IMR-90 (cell line): Measurements from ENCODE around the gene NCAPH2. TPM values are rescaled to one million over a fixed set of nuclear protein-coding genes. Genes with fewer than 3 reads are reported as not detected.

Experiments
- ATAC-seq: fragments of 200-7000 bp; cut with Tn5 transposase; 2 replicates; pipeline ENCODE4 v1.9.1; 2020; ENCODE audit warnings: low read depth, mild to moderate bottlenecking, moderate library complexity
- BruUV-seq: library from RNA; stranded (reverse); fragments of 400-500 nt; replicated peaks from 2 replicates; lab custom pipeline; 2021; lab: Mats Ljungman, UMichigan
- CTCF ChIA-PET: fragments of 300-600 bp; formaldehyde crosslinking; extraction: SDS; loops from one replicate; lab custom pipeline; 2021; ENCODE audit warnings: antibody characterized with exemption; lab: Yijun Ruan, JAX
- POLR2A ChIA-PET: fragments of 300-600 bp; sonication (Branson Sonifier 250); formaldehyde crosslinking; loops from one replicate; lab custom pipeline; 2022; ENCODE audit warnings: antibody characterized with exemption; ENCODE audit not compliant: unreplicated experiment; lab: Charles Lee
- DNase-seq: peaks from one replicate; pipeline ENCODE4 v3.0.0; 2013
- H2AFZ ChIP-seq: replicated peaks from 2 replicates; pipeline ENCODE3; 2013; ENCODE audit warnings: low read length, mild to moderate bottlenecking; ENCODE audit not compliant: poor library complexity
- H2AK5ac ChIP-seq: 2 replicates; pipeline ENCODE4 v1.6.1; 2013; ENCODE audit warnings: low read depth, low read length, inconsistent platforms
- H2AK9ac ChIP-seq: replicated peaks from 2 replicates; pipeline ENCODE3; 2013; ENCODE audit warnings: mild to moderate bottlenecking, low read depth, low read length, moderate library complexity; ENCODE audit not compliant: poor library complexity
- H2BK120ac ChIP-seq: 2 replicates; pipeline ENCODE4 v1.6.1; 2013; ENCODE audit warnings: low read depth, low read length, inconsistent platforms
- H2BK15ac ChIP-seq: 3 replicates; pipeline ENCODE4 v1.6.1; 2013; ENCODE audit warnings: low read depth, low read length, inconsistent platforms
- H2BK20ac ChIP-seq: 2 replicates; pipeline ENCODE4 v1.6.1; 2013; ENCODE audit warnings: low read depth, mild to moderate bottlenecking, inconsistent platforms, low read length, moderate library complexity
- H2BK5ac ChIP-seq: 2 replicates; pipeline ENCODE4 v1.6.1; 2013; ENCODE audit warnings: mild to moderate bottlenecking, low read depth, low read length, inconsistent platforms; ENCODE audit not compliant: poor library complexity, severe bottlenecking
- H3K14ac ChIP-seq: replicated peaks from 2 replicates; pipeline ENCODE4 v1.6.1; 2013; ENCODE audit warnings: low read depth, low read length, inconsistent platforms
- H3K18ac ChIP-seq: 2 replicates; pipeline ENCODE4 v1.6.1; 2013; ENCODE audit warnings: low read depth, low read length, control low read depth
- H3K23ac ChIP-seq: 2 replicates; pipeline ENCODE4 v1.6.1; 2013; ENCODE audit warnings: low read depth, low read length, inconsistent platforms
- H3K27ac ChIP-seq: 2 replicates; pipeline ENCODE4 v1.5.1; 2013; ENCODE audit warnings: mild to moderate bottlenecking, control low read depth, low read length; ENCODE audit not compliant: insufficient read depth
- H3K27me3 ChIP-seq: 2 replicates; pipeline ENCODE4 v1.6.1; 2013; ENCODE audit warnings: low read length; ENCODE audit not compliant: control insufficient read depth, insufficient read depth
- H3K36me3 ChIP-seq: 2 replicates; pipeline ENCODE4 v1.6.1; 2013; ENCODE audit warnings: low read length, mixed read lengths; ENCODE audit not compliant: control insufficient read depth, insufficient read depth
- H3K4ac ChIP-seq: 2 replicates; pipeline ENCODE4 v1.6.1; 2013; ENCODE audit warnings: low read depth, low read length, inconsistent platforms
- H3K4me1 ChIP-seq: 2 replicates; pipeline ENCODE4 v1.6.1; 2013; ENCODE audit warnings: low read length, mixed read lengths; ENCODE audit not compliant: control insufficient read depth, insufficient read depth
- H3K4me2 ChIP-seq: 2 replicates; pipeline ENCODE4 v1.6.1; 2013; ENCODE audit warnings: low read depth, mild to moderate bottlenecking, control low read depth, low read length, moderate library complexity
- H3K4me3 ChIP-seq: 2 replicates; pipeline ENCODE4 v1.5.1; 2013; ENCODE audit warnings: low read depth, mild to moderate bottlenecking, control low read depth, low read length, moderate library complexity; ENCODE audit not compliant: insufficient read depth
- H3K56ac ChIP-seq: 2 replicates; pipeline ENCODE4 v1.6.1; 2013; ENCODE audit warnings: low read length, inconsistent platforms; ENCODE audit not compliant: insufficient read depth; ENCODE audit errors: extremely low read depth
- H3K79me1 ChIP-seq, 2 experiments: 2 replicates each; pipeline ENCODE4 v1.6.1; 2013; ENCODE audit warnings: low read length in 2 of 2, inconsistent platforms in 1 of 2, low read depth in 1 of 2
- H3K9ac ChIP-seq: 2 replicates; pipeline ENCODE4 v1.6.1; 2013; ENCODE audit warnings: low read depth, low read length, control low read depth
- H3K9me1 ChIP-seq: 2 replicates; pipeline ENCODE4 v1.6.1; 2013; ENCODE audit warnings: low read length, inconsistent platforms; ENCODE audit not compliant: insufficient read depth
- H3K9me3 ChIP-seq: 2 replicates; pipeline ENCODE4 v1.6.1; 2013; ENCODE audit warnings: low read length; ENCODE audit not compliant: control insufficient read depth, insufficient read depth
- H4K20me1 ChIP-seq: 2 replicates; pipeline ENCODE4 v1.6.1; 2013; ENCODE audit warnings: low read length, inconsistent platforms; ENCODE audit not compliant: insufficient read depth
- H4K5ac ChIP-seq: 2 replicates; pipeline ENCODE4 v1.6.1; 2013; ENCODE audit warnings: mild to moderate bottlenecking, low read depth, low read length, control low read depth
- H4K8ac ChIP-seq, 2 experiments: 2 replicates each; pipeline ENCODE4 v1.6.1; 2013; ENCODE audit warnings: low read depth in 2 of 2, low read length in 2 of 2, control low read depth in 1 of 2, inconsistent platforms in 1 of 2
- H4K91ac ChIP-seq: 2 replicates; pipeline ENCODE4 v1.6.1; 2013; ENCODE audit warnings: low read depth, low read length, inconsistent platforms; ENCODE audit not compliant: insufficient read depth
- CEBPB ChIP-seq: IDR thresholded peaks from 2 replicates; pipeline ENCODE4 v1.6.1; 2012; ENCODE audit warnings: low read depth, low read length, improper control_type of control experiment
- MAZ ChIP-seq: IDR thresholded peaks from 2 replicates; pipeline ENCODE4 v1.6.1; 2012; ENCODE audit warnings: low read depth, mild to moderate bottlenecking, low read length, improper control_type of control experiment, moderate library complexity, borderline replicate concordance
- NFE2L2 ChIP-seq: fragments of 150-350 bp; IDR thresholded peaks from 2 replicates; pipeline ENCODE4 v1.6.1; 2016; ENCODE audit warnings: low read depth, mild to moderate bottlenecking, low read length
- RAD21 ChIP-seq: IDR thresholded peaks from 2 replicates; pipeline ENCODE4 v1.6.1; 2012; ENCODE audit warnings: low read length, improper control_type of control experiment
- RFX5 ChIP-seq: IDR thresholded peaks from 2 replicates; pipeline ENCODE4 v1.8.0; 2012; ENCODE audit warnings: low read depth, mild to moderate bottlenecking, low read length, moderate library complexity
- SMC3 ChIP-seq: fragments of 150-350 bp; IDR thresholded peaks from 2 replicates; pipeline ENCODE4 v1.6.1; 2016; ENCODE audit warnings: low read depth, mild to moderate bottlenecking, antibody characterized with exemption, low read length, moderate library complexity
- USF2 ChIP-seq: fragments of 150-350 bp; IDR thresholded peaks from 2 replicates; pipeline ENCODE4 v1.6.1; 2017; ENCODE audit warnings: mild to moderate bottlenecking, antibody characterized with exemption, low read length, low read depth
- WGBS, 2 experiments: methylation state at CpG; one replicate each; pipeline versions ENCODE4 v1.1.5 to v1.1.7; 2013; ENCODE audit warnings: missing lambda C conversion rate in 2 of 2; ENCODE audit not compliant: insufficient read length in 1 of 2; ENCODE audit errors: extremely low coverage in 2 of 2; 5-methylcytosine and 5-hydroxymethylcytosine counted together
- dilution Hi-C: fragments of 300-500 bp; cut with HindIII; formaldehyde crosslinking; loops from one replicate; pipeline ENCODE4 v1.14.3; 2018; ENCODE audit warnings: low sequenced_read_pairs; ENCODE audit not compliant: unreplicated experiment
- in situ Hi-C: fragments of 300-500 bp; cut with MboI; formaldehyde crosslinking; loops from 3 replicates; pipeline ENCODE4 v1.14.3; 2019; ENCODE audit warnings: low sequenced_read_pairs, inconsistent platforms, mixed read lengths
- intact Hi-C: fragments of 100-400 bp; cut with micrococcal nuclease; formaldehyde crosslinking; loops from 2 replicates; pipeline ENCODE4 v1.10.0; 2022
- polyA plus RNA-seq, 3 experiments: library from polyadenylated mRNA; depleted of rRNA; stranded (reverse); fragments of >200 nt; gene quantifications; 2 replicates each; pipeline ENCODE4 v1.2.3, GENCODE V29; 2012; ENCODE audit warnings: low replicate concordance in 1 of 3
- total RNA-seq: library from RNA; depleted of rRNA; stranded (reverse); fragments of >200 nt; gene quantifications from 2 replicates; pipeline ENCODE4 v1.2.3, GENCODE V29; 2012

The NCAPH2 gene
- total and polyA plus RNA-seq, 2 of the 4 experiments (the other 2 are of a cell fraction): 30.2 to 38.5 TPM

- Histone ChIP-seq H3K56ac (no peak overlapping the region), H4K5ac (peak overlapping the region; percentile 49), H2BK15ac (no peak overlapping the region), H4K20me1 (peaks cover 4% of the 10 kb centered on the region), H3K4me3 (peak overlapping the region; percentile 21), H3K4me2 (0 out of 2 replicates have a peak overlapping the region, but pooled peaks have one; percentile 12), H3K27ac (no peak overlapping the region; the same call in 1 of the 2 replicates), H3K14ac (no peak overlapping the region), H3K79me1 (peaks cover 7 to 26% of the 10 kb centered on the region in 2 experiments; a peak in 3 of 4 replicates), H4K8ac (peak overlapping the region; percentile 47 to 72; a peak in 2 of 4 replicates), H2AK5ac (peak overlapping the region; percentile 14; the same call in 1 of the 2 replicates), H2BK120ac (no peak overlapping the region; the same call in 1 of the 2 replicates), H2BK20ac (no peak overlapping the region), H3K36me3 (peaks cover under 1% of the 10 kb centered on the region; the same call in 1 of the 2 replicates), H3K27me3 (peaks cover 5% of the 10 kb centered on the region; the same call in 1 of the 2 replicates), H2AFZ (peak overlapping the region; percentile 89), H3K9me1 (peaks cover 14% of the 10 kb centered on the region), H4K91ac (peak overlapping the region; percentile 50), H3K4me1 (peaks cover 22% of the 10 kb centered on the region), H3K18ac (no peak overlapping the region), H2AK9ac (peak overlapping the region; percentile 96), H3K9ac (no peak overlapping the region), H3K9me3 (no peaks in the 10 kb centered on the region), H2BK5ac (no peak overlapping the region), H3K4ac (peak overlapping the region; percentile 51; the same call in 1 of the 2 replicates), H3K23ac (peak overlapping the region; percentile 72; the same call in 1 of the 2 replicates)
- DNase-seq (no peak), ATAC-seq (no peak)
- TF ChIP-seq RFX5 (no peak), USF2 (no peak), NFE2L2 (no peak), MAZ (0 out of 2 replicates have a peak, but pooled peaks have one; percentile 4), RAD21 (no peak), SMC3 (no peak), CEBPB (no peak)
- in situ Hi-C loops: loop anchor here (5.0 kb wide), 1 partner anchor 48 kb away; the partner anchor contains the start of gene CPT1B
- 13% methylated on average over 38 of the region's 50 CpGs; no CpG with 5 or more reads in 1 of the 2 experiments for WGBS, 2 experiments
- ChIA-PET POLR2A (interaction anchor here (0.6 kb wide), 1 partner anchor 13 kb away, joined by 3 read pairs; no protein-coding TSS in a partner anchor), CTCF (no interaction called here)
- dilution Hi-C loops: no loop called here
- intact Hi-C loops: loop anchor here (5.0 kb wide), 1 partner anchor 53 kb away; the partner anchor contains the start of gene CHKB
- BruUV-seq: no TSS peak
Observed at GRCh38 chr22:50529416-50529896, 21.4 kb downstream of the NCAPH2 start.
